Testis (tissue), 3 donors: ENCODE measurements around the gene PLCH2. TPM values are rescaled to one million over a fixed set of nuclear protein-coding genes. Genes with fewer than 3 reads are reported as not detected.
A peak's percentile ranks its signal among the peaks of the same experiment; 100 is the strongest.

Experiments
- DNase-seq: peaks from one replicate; pipeline ENCODE4 v3.0.0-alpha.2; 2019
- H3K27ac ChIP-seq, 2 donors: fragments of 200-600 bp; sonication (generic); one replicate each; pipeline ENCODE4 v1.5.1; 2019
- H3K27me3 ChIP-seq: fragments of 200-600 bp; sonication (generic); one replicate; pipeline ENCODE4 v1.5.1; 2019
- H3K36me3 ChIP-seq: fragments of 200-600 bp; sonication (generic); one replicate; pipeline ENCODE4 v1.5.1; 2017; ENCODE audit warnings: low read depth; ENCODE audit errors: missing control alignments
- H3K4me1 ChIP-seq: fragments of 200-600 bp; sonication (generic); one replicate; pipeline ENCODE4 v1.5.1; 2019
- H3K4me3 ChIP-seq, 2 donors: fragments of 200-600 bp; sonication (generic); one replicate each; pipeline ENCODE4 v1.5.1; 2017 to 2019
- H3K9me3 ChIP-seq: fragments of 200-600 bp; sonication (generic); one replicate; pipeline ENCODE4 v1.5.1; 2017
- POLR2A ChIP-seq: fragments of 450-650 bp; IDR thresholded peaks from one replicate; pipeline ENCODE4 v1.6.1; 2017; ENCODE audit warnings: antibody characterized with exemption, mild to moderate bottlenecking, moderate library complexity
- WGBS, 2 donors: methylation state at CpG; one replicate each; pipeline ENCODE4 v1.1.5; 2018; 5-methylcytosine and 5-hydroxymethylcytosine counted together
- intact Hi-C: fragments of 100-400 bp; cut with DNase I; formaldehyde crosslinking; loops from one replicate; pipeline ENCODE4 v1.15.1; 2023; ENCODE audit warnings: low total_unique reads
- polyA plus RNA-seq: library from polyadenylated mRNA; stranded (reverse); fragments of 350-450 nt; fragmentation: Illumina TruSeq; extraction: RNeasy Lipid Tissue Mini Kit (QIAGEN cat#74804); gene quantifications from one replicate; pipeline ENCODE4 v1.2.3, GENCODE V29; 2014; ENCODE audit warnings: low read depth, low replicate concordance; ENCODE audit not compliant: insufficient read depth
- total RNA-seq, 2 donors: library from RNA; depleted of rRNA; stranded (reverse); fragments of >200 nt; gene quantifications; one replicate each; pipeline ENCODE4 v1.2.3, GENCODE V29; 2016
- TF ChIP-seq, protein P1 (sequence below), 3 experiments: fragments of 450-650 bp in 2 of 3; fragments of 200-600 bp in 1 of 3; sonication (generic) in 1 of 3; IDR thresholded peaks; one replicate each; pipeline ENCODE4 v1.5.1; 2016 to 2019; ENCODE audit warnings: antibody characterized with exemption in 3 of 3, mild to moderate bottlenecking in 2 of 3, moderate library complexity in 1 of 3

The PLCH2 gene
- total and polyA plus RNA-seq, 3 donors from 2014 or later, result 2.7 to 6.5 (median 5.7) TPM

DNA sequence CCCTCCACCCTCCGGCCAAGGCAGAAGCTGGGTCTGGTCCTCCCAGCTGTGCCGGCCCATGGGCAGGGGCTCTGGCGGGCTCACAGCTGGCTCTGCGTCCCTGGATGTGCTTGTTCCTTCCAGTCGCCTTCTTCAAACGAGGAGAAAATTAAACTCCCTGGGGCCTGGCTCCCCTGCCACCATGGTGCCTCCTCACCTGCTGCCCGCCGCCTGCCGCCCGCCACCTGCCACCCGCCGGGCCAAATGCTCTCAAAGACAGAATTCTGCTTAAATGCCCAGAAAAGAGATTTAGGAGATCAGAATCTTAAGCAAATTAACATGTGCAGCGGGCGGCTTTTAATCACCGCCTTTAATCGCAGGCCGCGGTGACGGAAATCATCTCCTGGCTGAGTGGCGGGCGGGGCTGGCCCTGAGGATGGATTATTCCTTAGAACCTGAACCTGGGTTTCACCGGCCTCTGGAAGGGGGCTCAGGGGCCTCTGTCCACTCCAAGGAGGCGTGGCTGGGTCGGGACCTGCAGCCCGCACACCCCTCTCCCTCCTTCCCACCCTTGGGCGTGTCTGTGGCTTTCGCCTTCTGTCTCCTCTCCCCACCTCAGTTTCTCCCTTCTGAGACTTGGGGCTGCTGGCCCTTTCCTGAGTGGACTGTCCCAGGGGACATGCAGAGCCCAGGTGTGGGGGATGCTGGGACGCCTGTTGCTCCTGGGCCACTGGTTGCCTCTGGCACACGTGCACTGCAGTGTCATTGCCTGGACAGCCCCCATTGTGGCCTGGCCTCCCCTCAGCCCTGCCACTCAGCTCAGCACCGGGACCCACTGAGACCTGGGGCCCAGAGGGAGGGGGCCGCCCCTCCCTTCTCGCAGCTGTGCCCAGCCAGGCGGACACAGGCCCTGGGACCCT lies 10.5 kb upstream of the PLCH2 start:
- Histone ChIP-seq H3K4me3 (no peak overlapping the region), H3K9me3 (no peaks in the 10 kb centered on the region), H3K27ac (no peak overlapping the region), H3K27me3 (no peaks in the 10 kb centered on the region), H3K36me3 (no peaks in the 10 kb centered on the region), H3K4me1 (peaks cover 3% of the 10 kb centered on the region)
- intact Hi-C loops, result no loop called here
- 78 to 80% methylated on average over 25 to 33 of the region's 33 CpGs for WGBS, 2 donors
- no peak for DNase-seq
- TF ChIP-seq, protein P1, sequence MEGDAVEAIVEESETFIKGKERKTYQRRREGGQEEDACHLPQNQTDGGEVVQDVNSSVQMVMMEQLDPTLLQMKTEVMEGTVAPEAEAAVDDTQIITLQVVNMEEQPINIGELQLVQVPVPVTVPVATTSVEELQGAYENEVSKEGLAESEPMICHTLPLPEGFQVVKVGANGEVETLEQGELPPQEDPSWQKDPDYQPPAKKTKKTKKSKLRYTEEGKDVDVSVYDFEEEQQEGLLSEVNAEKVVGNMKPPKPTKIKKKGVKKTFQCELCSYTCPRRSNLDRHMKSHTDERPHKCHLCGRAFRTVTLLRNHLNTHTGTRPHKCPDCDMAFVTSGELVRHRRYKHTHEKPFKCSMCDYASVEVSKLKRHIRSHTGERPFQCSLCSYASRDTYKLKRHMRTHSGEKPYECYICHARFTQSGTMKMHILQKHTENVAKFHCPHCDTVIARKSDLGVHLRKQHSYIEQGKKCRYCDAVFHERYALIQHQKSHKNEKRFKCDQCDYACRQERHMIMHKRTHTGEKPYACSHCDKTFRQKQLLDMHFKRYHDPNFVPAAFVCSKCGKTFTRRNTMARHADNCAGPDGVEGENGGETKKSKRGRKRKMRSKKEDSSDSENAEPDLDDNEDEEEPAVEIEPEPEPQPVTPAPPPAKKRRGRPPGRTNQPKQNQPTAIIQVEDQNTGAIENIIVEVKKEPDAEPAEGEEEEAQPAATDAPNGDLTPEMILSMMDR (IDR thresholded peaks at IDR 0.05), result no peak

DNA sequence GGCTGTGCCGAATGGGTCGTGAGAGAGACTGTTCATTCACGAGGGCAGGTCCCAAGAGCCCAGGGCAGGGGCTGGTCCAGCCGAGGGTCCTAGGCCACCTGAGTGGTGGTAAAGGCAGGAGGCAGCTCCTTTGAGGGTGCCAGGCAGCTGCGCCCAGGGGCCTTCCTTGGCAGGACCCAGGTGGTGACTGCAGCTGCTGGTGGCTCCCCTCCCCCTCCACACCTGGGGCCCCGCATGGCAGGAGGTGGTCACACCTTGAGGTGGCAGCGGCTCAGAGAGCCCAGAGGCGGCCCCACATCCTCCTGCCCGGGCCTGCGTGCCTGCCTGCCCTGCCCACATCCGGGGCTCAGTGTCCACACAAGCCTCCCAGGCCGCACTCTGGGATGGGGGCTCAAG lies 9.8 kb upstream of the PLCH2 start:
- Histone ChIP-seq H3K4me3 (no peak overlapping the region), H3K36me3 (no peaks in the 10 kb centered on the region), H3K9me3 (no peaks in the 10 kb centered on the region), H3K27me3 (no peaks in the 10 kb centered on the region), H3K4me1 (peaks cover 3% of the 10 kb centered on the region), H3K27ac (no peak overlapping the region)
- 75% methylated on average over 11 of the region's 12 CpGs; no CpG with 5 or more reads in 1 of the 2 donors for WGBS, 2 donors
- no peak for DNase-seq
- intact Hi-C loops, result no loop called here
- TF ChIP-seq POLR2A, result no peak
- TF ChIP-seq, protein P1 (IDR thresholded peaks at IDR 0.05), result no peak

DNA sequence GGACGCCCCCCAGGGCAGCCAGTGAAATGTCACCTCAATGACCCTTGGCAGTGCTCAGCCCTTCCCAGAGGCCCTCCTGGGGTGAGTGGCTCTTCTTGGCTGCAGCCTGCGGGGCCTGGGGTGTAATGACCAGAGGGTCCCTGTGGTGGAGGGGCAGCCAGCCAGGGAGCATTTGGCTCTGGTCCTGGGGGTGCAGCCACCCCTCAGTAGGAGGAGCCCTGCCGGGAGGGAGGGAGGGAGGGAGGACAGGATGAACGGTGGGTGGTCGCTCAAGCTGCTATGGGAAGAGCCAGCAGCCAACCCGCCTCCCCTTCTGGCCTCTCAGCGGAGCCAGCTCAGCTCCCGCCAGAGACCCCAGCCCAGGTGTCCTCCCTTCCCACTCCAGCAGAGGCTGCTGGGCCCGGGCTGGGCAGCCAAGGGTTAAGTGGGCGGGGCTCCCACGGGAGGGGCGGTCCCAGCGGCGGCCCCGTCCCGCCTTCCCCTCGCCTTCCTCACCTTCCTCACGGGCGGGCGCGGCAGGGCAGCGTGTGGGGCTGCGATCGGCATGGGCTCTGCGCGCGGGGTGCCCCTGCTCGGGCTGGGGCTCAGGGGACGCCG lies 9.0 kb upstream of the PLCH2 start:
- no peak overlapping the region for H3K27ac ChIP-seq
- H3K9me3 ChIP-seq, result no peaks in the 10 kb centered on the region
- DNase-seq, result no peak
- H3K36me3 ChIP-seq, result no peaks in the 10 kb centered on the region
- TF ChIP-seq, protein P1 (IDR thresholded peaks at IDR 0.05), result no peak
- no peak for TF ChIP-seq POLR2A
- no peak overlapping the region for H3K4me3 ChIP-seq
- WGBS, 2 donors, result 7 to 18% methylated on average over 3 to 13 of the region's 30 CpGs
- no peaks in the 10 kb centered on the region for H3K27me3 ChIP-seq
- peaks cover 3% of the 10 kb centered on the region for H3K4me1 ChIP-seq
- intact Hi-C loops, result no loop called here

- no peak for TF ChIP-seq POLR2A
- TF ChIP-seq, protein P1 (IDR thresholded peaks at IDR 0.05), result no peak
- no peak overlapping the region for H3K27ac ChIP-seq
- no peaks in the 10 kb centered on the region for H3K9me3 ChIP-seq
- WGBS, 2 donors, result 34% methylated on average over 14 of the region's 14 CpGs; no CpG with 5 or more reads in 1 of the 2 donors
- intact Hi-C loops, result no loop called here
- H3K4me3 ChIP-seq, result no peak overlapping the region
- no peaks in the 10 kb centered on the region for H3K36me3 ChIP-seq
- DNase-seq, result peak; percentile 47
- no peaks in the 10 kb centered on the region for H3K27me3 ChIP-seq
- H3K4me1 ChIP-seq, result peaks cover 3% of the 10 kb centered on the region
These were observed 8.0 kb upstream of the PLCH2 start for GRCh38 chr1:2468041-2468472.
